IMR-90 (cell line): Measurements from ENCODE around the gene TRDMT1. TPM values are rescaled to one million over a fixed set of nuclear protein-coding genes. Genes with fewer than 3 reads are reported as not detected.
A peak's percentile ranks its signal among the peaks of the same experiment; 100 is the strongest.

Experiments
- ATAC-seq: fragments of 200-7000 bp; cut with Tn5 transposase; 2 replicates; pipeline ENCODE4 v1.9.1; 2020; ENCODE audit warnings: low read depth, mild to moderate bottlenecking, moderate library complexity
- BruUV-seq: library from RNA; stranded (reverse); fragments of 400-500 nt; replicated peaks from 2 replicates; lab custom pipeline; 2021; lab: Mats Ljungman, UMichigan
- CTCF ChIA-PET: fragments of 300-600 bp; formaldehyde crosslinking; extraction: SDS; loops from one replicate; lab custom pipeline; 2021; ENCODE audit warnings: antibody characterized with exemption; lab: Yijun Ruan, JAX
- POLR2A ChIA-PET: fragments of 300-600 bp; sonication (Branson Sonifier 250); formaldehyde crosslinking; loops from one replicate; lab custom pipeline; 2022; ENCODE audit warnings: antibody characterized with exemption; ENCODE audit not compliant: unreplicated experiment; lab: Charles Lee
- DNase-seq: peaks from one replicate; pipeline ENCODE4 v3.0.0; 2013
- H2AFZ ChIP-seq: replicated peaks from 2 replicates; pipeline ENCODE3; 2013; ENCODE audit warnings: low read length, mild to moderate bottlenecking; ENCODE audit not compliant: poor library complexity
- H2AK5ac ChIP-seq: 2 replicates; pipeline ENCODE4 v1.6.1; 2013; ENCODE audit warnings: low read depth, low read length, inconsistent platforms
- H2AK9ac ChIP-seq: replicated peaks from 2 replicates; pipeline ENCODE3; 2013; ENCODE audit warnings: mild to moderate bottlenecking, low read depth, low read length, moderate library complexity; ENCODE audit not compliant: poor library complexity
- H2BK120ac ChIP-seq: 2 replicates; pipeline ENCODE4 v1.6.1; 2013; ENCODE audit warnings: low read depth, low read length, inconsistent platforms
- H2BK15ac ChIP-seq: 3 replicates; pipeline ENCODE4 v1.6.1; 2013; ENCODE audit warnings: low read depth, low read length, inconsistent platforms
- H2BK20ac ChIP-seq: 2 replicates; pipeline ENCODE4 v1.6.1; 2013; ENCODE audit warnings: low read depth, mild to moderate bottlenecking, inconsistent platforms, low read length, moderate library complexity
- H2BK5ac ChIP-seq: 2 replicates; pipeline ENCODE4 v1.6.1; 2013; ENCODE audit warnings: mild to moderate bottlenecking, low read depth, low read length, inconsistent platforms; ENCODE audit not compliant: poor library complexity, severe bottlenecking
- H3K14ac ChIP-seq: replicated peaks from 2 replicates; pipeline ENCODE4 v1.6.1; 2013; ENCODE audit warnings: low read depth, low read length, inconsistent platforms
- H3K18ac ChIP-seq: 2 replicates; pipeline ENCODE4 v1.6.1; 2013; ENCODE audit warnings: low read depth, low read length, control low read depth
- H3K23ac ChIP-seq: 2 replicates; pipeline ENCODE4 v1.6.1; 2013; ENCODE audit warnings: low read depth, low read length, inconsistent platforms
- H3K27ac ChIP-seq: 2 replicates; pipeline ENCODE4 v1.5.1; 2013; ENCODE audit warnings: mild to moderate bottlenecking, control low read depth, low read length; ENCODE audit not compliant: insufficient read depth
- H3K27me3 ChIP-seq: 2 replicates; pipeline ENCODE4 v1.6.1; 2013; ENCODE audit warnings: low read length; ENCODE audit not compliant: control insufficient read depth, insufficient read depth
- H3K36me3 ChIP-seq: 2 replicates; pipeline ENCODE4 v1.6.1; 2013; ENCODE audit warnings: low read length, mixed read lengths; ENCODE audit not compliant: control insufficient read depth, insufficient read depth
- H3K4ac ChIP-seq: 2 replicates; pipeline ENCODE4 v1.6.1; 2013; ENCODE audit warnings: low read depth, low read length, inconsistent platforms
- H3K4me1 ChIP-seq: 2 replicates; pipeline ENCODE4 v1.6.1; 2013; ENCODE audit warnings: low read length, mixed read lengths; ENCODE audit not compliant: control insufficient read depth, insufficient read depth
- H3K4me2 ChIP-seq: 2 replicates; pipeline ENCODE4 v1.6.1; 2013; ENCODE audit warnings: low read depth, mild to moderate bottlenecking, control low read depth, low read length, moderate library complexity
- H3K4me3 ChIP-seq: 2 replicates; pipeline ENCODE4 v1.5.1; 2013; ENCODE audit warnings: low read depth, mild to moderate bottlenecking, control low read depth, low read length, moderate library complexity; ENCODE audit not compliant: insufficient read depth
- H3K56ac ChIP-seq: 2 replicates; pipeline ENCODE4 v1.6.1; 2013; ENCODE audit warnings: low read length, inconsistent platforms; ENCODE audit not compliant: insufficient read depth; ENCODE audit errors: extremely low read depth
- H3K79me1 ChIP-seq, 2 experiments: 2 replicates each; pipeline ENCODE4 v1.6.1; 2013; ENCODE audit warnings: low read length in 2 of 2, inconsistent platforms in 1 of 2, low read depth in 1 of 2
- H3K9ac ChIP-seq: 2 replicates; pipeline ENCODE4 v1.6.1; 2013; ENCODE audit warnings: low read depth, low read length, control low read depth
- H3K9me1 ChIP-seq: 2 replicates; pipeline ENCODE4 v1.6.1; 2013; ENCODE audit warnings: low read length, inconsistent platforms; ENCODE audit not compliant: insufficient read depth
- H3K9me3 ChIP-seq: 2 replicates; pipeline ENCODE4 v1.6.1; 2013; ENCODE audit warnings: low read length; ENCODE audit not compliant: control insufficient read depth, insufficient read depth
- H4K20me1 ChIP-seq: 2 replicates; pipeline ENCODE4 v1.6.1; 2013; ENCODE audit warnings: low read length, inconsistent platforms; ENCODE audit not compliant: insufficient read depth
- H4K5ac ChIP-seq: 2 replicates; pipeline ENCODE4 v1.6.1; 2013; ENCODE audit warnings: mild to moderate bottlenecking, low read depth, low read length, control low read depth
- H4K8ac ChIP-seq, 2 experiments: 2 replicates each; pipeline ENCODE4 v1.6.1; 2013; ENCODE audit warnings: low read depth in 2 of 2, low read length in 2 of 2, control low read depth in 1 of 2, inconsistent platforms in 1 of 2
- H4K91ac ChIP-seq: 2 replicates; pipeline ENCODE4 v1.6.1; 2013; ENCODE audit warnings: low read depth, low read length, inconsistent platforms; ENCODE audit not compliant: insufficient read depth
- BHLHE40 ChIP-seq: fragments of 150-350 bp; IDR thresholded peaks from 2 replicates; pipeline ENCODE4 v1.6.1; 2016; ENCODE audit warnings: mild to moderate bottlenecking, low read depth, low read length
- CHD1 ChIP-seq: IDR thresholded peaks from 2 replicates; pipeline ENCODE4 v1.6.1; 2012; ENCODE audit warnings: low read depth, low read length, improper control_type of control experiment
- CTCF ChIP-seq: conservative IDR thresholded peaks from 2 replicates; pipeline ENCODE4 v1.5.1; 2012; ENCODE audit warnings: mild to moderate bottlenecking, low read depth, low read length, improper control_type of control experiment
- MAFK ChIP-seq: IDR thresholded peaks from 2 replicates; pipeline ENCODE4 v1.6.1; 2012; ENCODE audit warnings: low read depth, low read length, improper control_type of control experiment
- RAD21 ChIP-seq: IDR thresholded peaks from 2 replicates; pipeline ENCODE4 v1.6.1; 2012; ENCODE audit warnings: low read length, improper control_type of control experiment
- SMC3 ChIP-seq: fragments of 150-350 bp; IDR thresholded peaks from 2 replicates; pipeline ENCODE4 v1.6.1; 2016; ENCODE audit warnings: low read depth, mild to moderate bottlenecking, antibody characterized with exemption, low read length, moderate library complexity
- WGBS, 2 experiments: methylation state at CpG; one replicate each; pipeline versions ENCODE4 v1.1.5 to v1.1.7; 2013; ENCODE audit warnings: missing lambda C conversion rate in 2 of 2; ENCODE audit not compliant: insufficient read length in 1 of 2; ENCODE audit errors: extremely low coverage in 2 of 2; 5-methylcytosine and 5-hydroxymethylcytosine counted together
- dilution Hi-C: fragments of 300-500 bp; cut with HindIII; formaldehyde crosslinking; loops from one replicate; pipeline ENCODE4 v1.14.3; 2018; ENCODE audit warnings: low sequenced_read_pairs; ENCODE audit not compliant: unreplicated experiment
- in situ Hi-C: fragments of 300-500 bp; cut with MboI; formaldehyde crosslinking; loops from 3 replicates; pipeline ENCODE4 v1.14.3; 2019; ENCODE audit warnings: low sequenced_read_pairs, inconsistent platforms, mixed read lengths
- intact Hi-C: fragments of 100-400 bp; cut with micrococcal nuclease; formaldehyde crosslinking; loops from 2 replicates; pipeline ENCODE4 v1.10.0; 2022
- polyA plus RNA-seq, 3 experiments: library from polyadenylated mRNA; depleted of rRNA; stranded (reverse); fragments of >200 nt; gene quantifications; 2 replicates each; pipeline ENCODE4 v1.2.3, GENCODE V29; 2012; ENCODE audit warnings: low replicate concordance in 1 of 3
- total RNA-seq: library from RNA; depleted of rRNA; stranded (reverse); fragments of >200 nt; gene quantifications from 2 replicates; pipeline ENCODE4 v1.2.3, GENCODE V29; 2012

TRDMT1 gene
- total and polyA plus RNA-seq, 2 of the 4 experiments (the other 2 are of a cell fraction) = 2.1 to 4.7 TPM

GRCh38 chr10:17227367-17228090 lies 26.1 kb upstream of the TRDMT1 start:
- peak overlapping the region; percentile 97; the same call in 2 of the 3 replicates for H2BK15ac ChIP-seq
- H3K4me2 ChIP-seq = peak overlapping the region; percentile 97
- H4K8ac ChIP-seq = peak overlapping the region; percentile 80 to 84
- H3K27ac ChIP-seq = peak overlapping the region; percentile 97
- TF ChIP-seq RAD21 (peak; percentile 30; the same call in 1 of the 2 replicates), CTCF (peak; percentile 44), SMC3 (0 out of 2 replicates have a peak, but pooled peaks have one; percentile 12), MAFK (peak; percentile 99), CHD1 (0 out of 2 replicates have a peak, but pooled peaks have one; percentile 36), BHLHE40 (no peak)
- 10% methylated on average over 10 of the region's 12 CpGs; no CpG with 5 or more reads in 1 of the 2 experiments for WGBS, 2 experiments
- peak overlapping the region; percentile 87 for H3K4me3 ChIP-seq
- ChIA-PET POLR2A (interaction anchor here (0.7 to 3.5 kb wide), 2 partner anchors 12 to 241 kb away, joined by 3 to 18 read pairs; no protein-coding TSS in a partner anchor), CTCF (interaction anchor here (0.5 kb wide), 1 partner anchor 107 kb away, joined by 3 read pairs; no protein-coding TSS in a partner anchor)
- H3K4me1 ChIP-seq = peaks cover 11% of the 10 kb centered on the region
- H2AFZ ChIP-seq = peak overlapping the region; percentile 81
- H3K56ac ChIP-seq = peak overlapping the region; percentile 92
- H3K9me3 ChIP-seq = no peaks in the 10 kb centered on the region
- BruUV-seq = TSS peak; percentile 69
- H3K36me3 ChIP-seq = peaks cover 22% of the 10 kb centered on the region
- H4K91ac ChIP-seq = peak overlapping the region; percentile 86
- peak overlapping the region; percentile 91 for H3K23ac ChIP-seq
- peak overlapping the region; percentile 88 for H2BK20ac ChIP-seq
- H2BK120ac ChIP-seq = peak overlapping the region; percentile 93
- H2AK9ac ChIP-seq = peak overlapping the region; percentile 73
- peak overlapping the region; percentile 90 for H3K9ac ChIP-seq
- peak overlapping the region; percentile 97 for H2BK5ac ChIP-seq
- in situ Hi-C loops (loop anchor here (5.0 kb wide), 1 partner anchor 200 kb away; no protein-coding TSS in a partner anchor), dilution Hi-C loops (no loop called here), intact Hi-C loops (loop anchor here (1.0 to 5.0 kb wide), 7 partner anchors 13 to 385 kb away; no protein-coding TSS in a partner anchor)
- DNase-seq = peak; percentile 39
- peak overlapping the region; percentile 93 for H3K4ac ChIP-seq
- peak overlapping the region; percentile 93 for H3K14ac ChIP-seq
- peak overlapping the region; percentile 98 for H4K5ac ChIP-seq
- no peak for ATAC-seq
- peak overlapping the region; percentile 92 for H3K18ac ChIP-seq
- peak overlapping the region; percentile 72 for H2AK5ac ChIP-seq
- H3K9me1 ChIP-seq = peaks cover 15% of the 10 kb centered on the region
- peaks cover 24 to 37% of the 10 kb centered on the region in 2 experiments for H3K79me1 ChIP-seq
- H4K20me1 ChIP-seq = peaks cover 34% of the 10 kb centered on the region
- H3K27me3 ChIP-seq = no peaks in the 10 kb centered on the region
